IMR-90 (cell line): ENCODE measurements around the gene TNNI3K. TPM values are rescaled to one million over a fixed set of nuclear protein-coding genes. Genes with fewer than 3 reads are reported as not detected.

ENCODE experiments used
- ATAC-seq: fragments of 200-7000 bp; cut with Tn5 transposase; 2 replicates; pipeline ENCODE4 v1.9.1; 2020; ENCODE audit warnings: low read depth, mild to moderate bottlenecking, moderate library complexity
- BruUV-seq: library from RNA; stranded (reverse); fragments of 400-500 nt; replicated peaks from 2 replicates; lab custom pipeline; 2021; lab: Mats Ljungman, UMichigan
- CTCF ChIA-PET: fragments of 300-600 bp; formaldehyde crosslinking; extraction: SDS; loops from one replicate; lab custom pipeline; 2021; ENCODE audit warnings: antibody characterized with exemption; lab: Yijun Ruan, JAX
- POLR2A ChIA-PET: fragments of 300-600 bp; sonication (Branson Sonifier 250); formaldehyde crosslinking; loops from one replicate; lab custom pipeline; 2022; ENCODE audit warnings: antibody characterized with exemption; ENCODE audit not compliant: unreplicated experiment; lab: Charles Lee
- DNase-seq: peaks from one replicate; pipeline ENCODE4 v3.0.0; 2013
- H2AFZ ChIP-seq: replicated peaks from 2 replicates; pipeline ENCODE3; 2013; ENCODE audit warnings: low read length, mild to moderate bottlenecking; ENCODE audit not compliant: poor library complexity
- H2AK5ac ChIP-seq: 2 replicates; pipeline ENCODE4 v1.6.1; 2013; ENCODE audit warnings: low read depth, low read length, inconsistent platforms
- H2AK9ac ChIP-seq: replicated peaks from 2 replicates; pipeline ENCODE3; 2013; ENCODE audit warnings: mild to moderate bottlenecking, low read depth, low read length, moderate library complexity; ENCODE audit not compliant: poor library complexity
- H2BK120ac ChIP-seq: 2 replicates; pipeline ENCODE4 v1.6.1; 2013; ENCODE audit warnings: low read depth, low read length, inconsistent platforms
- H2BK15ac ChIP-seq: 3 replicates; pipeline ENCODE4 v1.6.1; 2013; ENCODE audit warnings: low read depth, low read length, inconsistent platforms
- H2BK20ac ChIP-seq: 2 replicates; pipeline ENCODE4 v1.6.1; 2013; ENCODE audit warnings: low read depth, mild to moderate bottlenecking, inconsistent platforms, low read length, moderate library complexity
- H2BK5ac ChIP-seq: 2 replicates; pipeline ENCODE4 v1.6.1; 2013; ENCODE audit warnings: mild to moderate bottlenecking, low read depth, low read length, inconsistent platforms; ENCODE audit not compliant: poor library complexity, severe bottlenecking
- H3K14ac ChIP-seq: replicated peaks from 2 replicates; pipeline ENCODE4 v1.6.1; 2013; ENCODE audit warnings: low read depth, low read length, inconsistent platforms
- H3K18ac ChIP-seq: 2 replicates; pipeline ENCODE4 v1.6.1; 2013; ENCODE audit warnings: low read depth, low read length, control low read depth
- H3K23ac ChIP-seq: 2 replicates; pipeline ENCODE4 v1.6.1; 2013; ENCODE audit warnings: low read depth, low read length, inconsistent platforms
- H3K27ac ChIP-seq: 2 replicates; pipeline ENCODE4 v1.5.1; 2013; ENCODE audit warnings: mild to moderate bottlenecking, control low read depth, low read length; ENCODE audit not compliant: insufficient read depth
- H3K27me3 ChIP-seq: 2 replicates; pipeline ENCODE4 v1.6.1; 2013; ENCODE audit warnings: low read length; ENCODE audit not compliant: control insufficient read depth, insufficient read depth
- H3K36me3 ChIP-seq: 2 replicates; pipeline ENCODE4 v1.6.1; 2013; ENCODE audit warnings: low read length, mixed read lengths; ENCODE audit not compliant: control insufficient read depth, insufficient read depth
- H3K4ac ChIP-seq: 2 replicates; pipeline ENCODE4 v1.6.1; 2013; ENCODE audit warnings: low read depth, low read length, inconsistent platforms
- H3K4me1 ChIP-seq: 2 replicates; pipeline ENCODE4 v1.6.1; 2013; ENCODE audit warnings: low read length, mixed read lengths; ENCODE audit not compliant: control insufficient read depth, insufficient read depth
- H3K4me2 ChIP-seq: 2 replicates; pipeline ENCODE4 v1.6.1; 2013; ENCODE audit warnings: low read depth, mild to moderate bottlenecking, control low read depth, low read length, moderate library complexity
- H3K4me3 ChIP-seq: 2 replicates; pipeline ENCODE4 v1.5.1; 2013; ENCODE audit warnings: low read depth, mild to moderate bottlenecking, control low read depth, low read length, moderate library complexity; ENCODE audit not compliant: insufficient read depth
- H3K56ac ChIP-seq: 2 replicates; pipeline ENCODE4 v1.6.1; 2013; ENCODE audit warnings: low read length, inconsistent platforms; ENCODE audit not compliant: insufficient read depth; ENCODE audit errors: extremely low read depth
- H3K79me1 ChIP-seq, 2 experiments: 2 replicates each; pipeline ENCODE4 v1.6.1; 2013; ENCODE audit warnings: low read length in 2 of 2, inconsistent platforms in 1 of 2, low read depth in 1 of 2
- H3K9ac ChIP-seq: 2 replicates; pipeline ENCODE4 v1.6.1; 2013; ENCODE audit warnings: low read depth, low read length, control low read depth
- H3K9me1 ChIP-seq: 2 replicates; pipeline ENCODE4 v1.6.1; 2013; ENCODE audit warnings: low read length, inconsistent platforms; ENCODE audit not compliant: insufficient read depth
- H3K9me3 ChIP-seq: 2 replicates; pipeline ENCODE4 v1.6.1; 2013; ENCODE audit warnings: low read length; ENCODE audit not compliant: control insufficient read depth, insufficient read depth
- H4K20me1 ChIP-seq: 2 replicates; pipeline ENCODE4 v1.6.1; 2013; ENCODE audit warnings: low read length, inconsistent platforms; ENCODE audit not compliant: insufficient read depth
- H4K5ac ChIP-seq: 2 replicates; pipeline ENCODE4 v1.6.1; 2013; ENCODE audit warnings: mild to moderate bottlenecking, low read depth, low read length, control low read depth
- H4K8ac ChIP-seq, 2 experiments: 2 replicates each; pipeline ENCODE4 v1.6.1; 2013; ENCODE audit warnings: low read depth in 2 of 2, low read length in 2 of 2, control low read depth in 1 of 2, inconsistent platforms in 1 of 2
- H4K91ac ChIP-seq: 2 replicates; pipeline ENCODE4 v1.6.1; 2013; ENCODE audit warnings: low read depth, low read length, inconsistent platforms; ENCODE audit not compliant: insufficient read depth
- CEBPB ChIP-seq: IDR thresholded peaks from 2 replicates; pipeline ENCODE4 v1.6.1; 2012; ENCODE audit warnings: low read depth, low read length, improper control_type of control experiment
- CHD1 ChIP-seq: IDR thresholded peaks from 2 replicates; pipeline ENCODE4 v1.6.1; 2012; ENCODE audit warnings: low read depth, low read length, improper control_type of control experiment
- CTCF ChIP-seq: conservative IDR thresholded peaks from 2 replicates; pipeline ENCODE4 v1.5.1; 2012; ENCODE audit warnings: mild to moderate bottlenecking, low read depth, low read length, improper control_type of control experiment
- MAFK ChIP-seq: IDR thresholded peaks from 2 replicates; pipeline ENCODE4 v1.6.1; 2012; ENCODE audit warnings: low read depth, low read length, improper control_type of control experiment
- MAZ ChIP-seq: IDR thresholded peaks from 2 replicates; pipeline ENCODE4 v1.6.1; 2012; ENCODE audit warnings: low read depth, mild to moderate bottlenecking, low read length, improper control_type of control experiment, moderate library complexity, borderline replicate concordance
- MXI1 ChIP-seq: IDR thresholded peaks from 2 replicates; pipeline ENCODE4 v1.6.1; 2012; ENCODE audit warnings: low read depth, mild to moderate bottlenecking, low read length, moderate library complexity, borderline replicate concordance
- NFE2L2 ChIP-seq: fragments of 150-350 bp; IDR thresholded peaks from 2 replicates; pipeline ENCODE4 v1.6.1; 2016; ENCODE audit warnings: low read depth, mild to moderate bottlenecking, low read length
- POLR2A ChIP-seq: IDR thresholded peaks from 2 replicates; pipeline ENCODE4 v1.6.1; 2012; ENCODE audit warnings: mild to moderate bottlenecking, low read depth, low read length
- RAD21 ChIP-seq: IDR thresholded peaks from 2 replicates; pipeline ENCODE4 v1.6.1; 2012; ENCODE audit warnings: low read length, improper control_type of control experiment
- SMC3 ChIP-seq: fragments of 150-350 bp; IDR thresholded peaks from 2 replicates; pipeline ENCODE4 v1.6.1; 2016; ENCODE audit warnings: low read depth, mild to moderate bottlenecking, antibody characterized with exemption, low read length, moderate library complexity
- USF2 ChIP-seq: fragments of 150-350 bp; IDR thresholded peaks from 2 replicates; pipeline ENCODE4 v1.6.1; 2017; ENCODE audit warnings: mild to moderate bottlenecking, antibody characterized with exemption, low read length, low read depth
- WGBS, 2 experiments: methylation state at CpG; one replicate each; pipeline versions ENCODE4 v1.1.5 to v1.1.7; 2013; ENCODE audit warnings: missing lambda C conversion rate in 2 of 2; ENCODE audit not compliant: insufficient read length in 1 of 2; ENCODE audit errors: extremely low coverage in 2 of 2; 5-methylcytosine and 5-hydroxymethylcytosine counted together
- dilution Hi-C: fragments of 300-500 bp; cut with HindIII; formaldehyde crosslinking; loops from one replicate; pipeline ENCODE4 v1.14.3; 2018; ENCODE audit warnings: low sequenced_read_pairs; ENCODE audit not compliant: unreplicated experiment
- in situ Hi-C: fragments of 300-500 bp; cut with MboI; formaldehyde crosslinking; loops from 3 replicates; pipeline ENCODE4 v1.14.3; 2019; ENCODE audit warnings: low sequenced_read_pairs, inconsistent platforms, mixed read lengths
- intact Hi-C: fragments of 100-400 bp; cut with micrococcal nuclease; formaldehyde crosslinking; loops from 2 replicates; pipeline ENCODE4 v1.10.0; 2022
- polyA plus RNA-seq, 3 experiments: library from polyadenylated mRNA; depleted of rRNA; stranded (reverse); fragments of >200 nt; gene quantifications; 2 replicates each; pipeline ENCODE4 v1.2.3, GENCODE V29; 2012; ENCODE audit warnings: low replicate concordance in 1 of 3
- total RNA-seq: library from RNA; depleted of rRNA; stranded (reverse); fragments of >200 nt; gene quantifications from 2 replicates; pipeline ENCODE4 v1.2.3, GENCODE V29; 2012

The TNNI3K gene
- total and polyA plus RNA-seq, 2 of the 4 experiments (the other 2 are of a cell fraction) = 0.90 to 1.3 TPM

- Histone ChIP-seq H2BK15ac (no peak overlapping the region), H3K4me2 (no peak overlapping the region), H3K4me3 (no peak overlapping the region), H2BK20ac (no peak overlapping the region), H3K9me3 (no peaks in the 10 kb centered on the region), H2AK5ac (no peak overlapping the region), H2AFZ (no peak overlapping the region), H2BK120ac (no peak overlapping the region), H3K9ac (no peak overlapping the region), H3K27me3 (no peaks in the 10 kb centered on the region), H3K9me1 (no peaks in the 10 kb centered on the region), H4K20me1 (no peaks in the 10 kb centered on the region), H3K4ac (no peak overlapping the region), H3K36me3 (no peaks in the 10 kb centered on the region), H2BK5ac (no peak overlapping the region), H3K56ac (no peak overlapping the region), H4K91ac (no peak overlapping the region), H3K27ac (no peak overlapping the region), H4K5ac (no peak overlapping the region), H2AK9ac (no peak overlapping the region), H4K8ac (no peak overlapping the region), H3K79me1 (no peaks in the 10 kb centered on the region), H3K23ac (no peak overlapping the region), H3K4me1 (no peaks in the 10 kb centered on the region), H3K14ac (no peak overlapping the region), H3K18ac (no peak overlapping the region)
- TF ChIP-seq POLR2A (no peak), SMC3 (no peak), CEBPB (no peak), NFE2L2 (no peak), MAFK (no peak), MAZ (no peak), MXI1 (no peak), RAD21 (no peak), CTCF (no peak), USF2 (no peak), CHD1 (no peak)
- DNase-seq = no peak
- WGBS, 2 experiments = no CpG with 5 or more reads among the region's 2 CpGs
- in situ Hi-C loops = no loop called here
- no TSS peak for BruUV-seq
- intact Hi-C loops = no loop called here
- POLR2A ChIA-PET = no interaction called here
- CTCF ChIA-PET = interaction anchor here (0.7 kb wide), 1 partner anchor 84 kb away, joined by 3 read pairs; no protein-coding TSS in a partner anchor
- dilution Hi-C loops = no loop called here
- no peak for ATAC-seq
Measured at GRCh38 chr1:74388855-74389254, 153.7 kb downstream of the TNNI3K start.
